Heart left ventricle (tissue), 13 donors: Measurements from ENCODE around the gene ALAD.

Source experiments
- CTCF ChIP-seq, 12 donors: fragments of 200-600 bp; sonication (generic) in 4 of 12; IDR thresholded peaks; one replicate each; pipeline versions ENCODE4 v1.5.0 to v1.8.0; 2018 to 2022; ENCODE audit warnings: antibody characterized with exemption in 12 of 12, mild to moderate bottlenecking in 5 of 12
- POLR2A ChIP-seq, 2 donors: fragments of 450-650 bp; IDR thresholded peaks; one replicate each; pipeline ENCODE4 v1.6.1; 2017; ENCODE audit warnings: antibody characterized with exemption in 2 of 2, mild to moderate bottlenecking in 2 of 2, moderate library complexity in 2 of 2
- donor health status: ischemic (EF 13 %, LVEDD 7.1; RV severe dilation, severe dysfunction).
- donor health status: DM: no; HTN: yes; CAD: no.
- donor health status: DM: no; HTN: no; CAD: no.
- donor health status: ischemic (EF 25% LVEDD 6.9; RV normal size, moderate dysfunction).
- donor health status: ischemic (EF 25% LVEDD 5.7; RV mildly dilated, moderate dysfunction).
- donor health status: ischemic (EF 35%, LVEDD 5.7; RV mildly dilated, moderate dysfunction).
- donor health status: nonischemic (EF 11% LVEDD 7.7; RV severe dilation, severe dysfunction).
- donor health status: DM: yes; HTN: yes; CAD: no.
- donor health status: PGD.
- donor health status: ischemic (EF 29% LVEDD 5.4; RV normal size, mild dysfunction).
- donor health status: nonischemic (EF 23%, LVEDD 6.1; RV moderate dilation, normal function).

- TF ChIP-seq POLR2A (IDR thresholded peaks at IDR 0.05) (no peak), CTCF (IDR thresholded peaks at IDR 0.05) (no peak)
These were observed 50.9 kb downstream of the ALAD start for GRCh38 chr9:113350107-113350661.
